ENCODE data around the gene NATD1. TPM values are rescaled to one million over a fixed set of nuclear protein-coding genes. Genes with fewer than 3 reads are reported as not detected.

NATD1 gene
- total and polyA plus RNA-seq, 9 of the 15 experiments (the other 6 are each of a cell fraction or from before 2014, with no cell fraction given) = 0.24 to 5.4 (median 1.6) TPM

GRCh38 chr17:21286066-21286770, 33.0 kb upstream of the NATD1 start (continued):
- TF ChIP-seq REST (IDR thresholded peaks at IDR 0.05; ENCODE audit: borderline replicate concordance) = no peak
- no peak for TF ChIP-seq REST (CRISPR knock-in tag; IDR thresholded peaks at IDR 0.05; ENCODE audit: low read depth)
- peak; percentile 71 for TF ChIP-seq MYC (IDR thresholded peaks at IDR 0.05; ENCODE audit: low read depth, low read length)
- TF ChIP-seq MYC (CRISPR knock-in tag; IDR thresholded peaks at IDR 0.05; ENCODE audit: borderline replicate concordance, low read depth) = no peak
- no peak for TF ChIP-seq YY1 (IDR thresholded peaks at IDR 0.05; ENCODE audit: borderline replicate concordance in 1 of 3, control insufficient read depth in 1 of 3, extremely low read depth in 1 of 3, insufficient read depth in 3 of 3, insufficient read length in 1 of 3, insufficient replicate concordance in 2 of 3, low read depth in 1 of 3, low read length in 2 of 3)
- peak in 1 of 2 experiments; percentile 19 for TF ChIP-seq E2F6 (IDR thresholded peaks at IDR 0.05; ENCODE audit: borderline replicate concordance in 1 of 2, extremely low read depth in 1 of 2, insufficient read depth in 1 of 2, insufficient read length in 1 of 2, low read depth in 1 of 2, low read length in 1 of 2, poor library complexity in 1 of 2, severe bottlenecking in 1 of 2)
- TF ChIP-seq, protein P1, sequence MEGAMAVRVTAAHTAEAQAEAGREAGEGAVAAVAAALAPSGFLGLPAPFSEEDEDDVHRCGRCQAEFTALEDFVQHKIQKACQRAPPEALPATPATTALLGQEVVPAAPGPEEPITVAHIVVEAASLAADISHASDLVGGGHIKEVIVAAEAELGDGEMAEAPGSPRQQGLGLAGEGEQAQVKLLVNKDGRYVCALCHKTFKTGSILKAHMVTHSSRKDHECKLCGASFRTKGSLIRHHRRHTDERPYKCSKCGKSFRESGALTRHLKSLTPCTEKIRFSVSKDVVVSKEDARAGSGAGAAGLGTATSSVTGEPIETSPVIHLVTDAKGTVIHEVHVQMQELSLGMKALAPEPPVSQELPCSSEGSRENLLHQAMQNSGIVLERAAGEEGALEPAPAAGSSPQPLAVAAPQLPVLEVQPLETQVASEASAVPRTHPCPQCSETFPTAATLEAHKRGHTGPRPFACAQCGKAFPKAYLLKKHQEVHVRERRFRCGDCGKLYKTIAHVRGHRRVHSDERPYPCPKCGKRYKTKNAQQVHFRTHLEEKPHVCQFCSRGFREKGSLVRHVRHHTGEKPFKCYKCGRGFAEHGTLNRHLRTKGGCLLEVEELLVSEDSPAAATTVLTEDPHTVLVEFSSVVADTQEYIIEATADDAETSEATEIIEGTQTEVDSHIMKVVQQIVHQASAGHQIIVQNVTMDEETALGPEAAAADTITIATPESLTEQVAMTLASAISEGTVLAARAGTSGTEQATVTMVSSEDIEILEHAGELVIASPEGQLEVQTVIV (CRISPR knock-in tag; IDR thresholded peaks at IDR 0.05; ENCODE audit: borderline replicate concordance) = no peak
- no peak for TF ChIP-seq ZNF79 (CRISPR knock-in tag; IDR thresholded peaks at IDR 0.05; ENCODE audit: low read depth)
- TF ChIP-seq FOXJ3 (CRISPR knock-in tag; IDR thresholded peaks at IDR 0.05) = no peak
- TF ChIP-seq PCBP1 (IDR thresholded peaks at IDR 0.05; ENCODE audit: low read depth, low read length, poor library complexity, severe bottlenecking) = no peak
- peak; percentile 32; the same call in 1 of the 2 replicates for TF ChIP-seq CEBPG (CRISPR knock-in tag; IDR thresholded peaks at IDR 0.05)
- peak; percentile 39 to 70; a peak in 1 of 4 replicates for TF ChIP-seq CEBPG (tag; conservative IDR thresholded peaks at IDR 0.05 in 1 of 2, IDR thresholded peaks at IDR 0.05 in 1 of 2)
- no peak for TF ChIP-seq MYBL2 (IDR thresholded peaks at IDR 0.05; ENCODE audit: low read depth)
- TF ChIP-seq MYBL2 (CRISPR knock-in tag; IDR thresholded peaks at IDR 0.05; ENCODE audit: borderline replicate concordance) = no peak

Measured in K562 (cell line).